IPS DF 4.7 (cell line): ENCODE measurements around the gene SELENOM.
"Not testable (repeated sequence)": the region's sequence is repeated elsewhere in the genome, so short reads cannot be mapped to it uniquely, and the experiment has no call there.

Experiments
- DNase-seq: peaks from one replicate; pipeline ENCODE4 v3.0.0-alpha.2; 2013; ENCODE audit warnings: low spot score; ENCODE audit errors: extremely low read depth

SELENOM gene

DNA sequence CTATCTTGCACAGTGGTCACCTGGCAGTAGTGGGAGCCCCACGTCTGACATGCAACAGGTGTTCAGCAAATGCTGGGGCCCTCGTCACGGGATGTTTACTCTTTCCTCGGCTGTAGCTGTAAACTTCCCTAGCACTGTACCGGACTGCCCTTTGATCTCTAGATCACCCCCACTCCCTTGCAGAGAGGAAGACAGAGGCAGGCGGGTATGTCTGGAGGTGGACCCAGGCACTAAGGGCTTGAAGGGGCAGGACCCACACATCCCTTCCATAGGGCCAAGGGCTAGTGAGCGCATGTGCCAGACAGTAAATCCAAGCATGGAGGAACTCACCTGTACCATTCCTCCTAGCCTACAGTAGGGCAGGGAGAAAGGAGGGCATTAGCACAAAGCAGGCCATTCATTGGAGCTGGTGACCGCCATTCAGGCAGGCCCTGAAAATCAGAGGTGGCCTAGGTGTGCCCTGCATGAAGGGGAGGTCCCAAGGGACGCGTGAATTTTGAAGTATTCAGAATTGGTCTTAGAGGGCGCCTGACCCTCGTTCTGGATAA, 28.2 kb downstream of the SELENOM start:
- no peak for DNase-seq

DNA sequence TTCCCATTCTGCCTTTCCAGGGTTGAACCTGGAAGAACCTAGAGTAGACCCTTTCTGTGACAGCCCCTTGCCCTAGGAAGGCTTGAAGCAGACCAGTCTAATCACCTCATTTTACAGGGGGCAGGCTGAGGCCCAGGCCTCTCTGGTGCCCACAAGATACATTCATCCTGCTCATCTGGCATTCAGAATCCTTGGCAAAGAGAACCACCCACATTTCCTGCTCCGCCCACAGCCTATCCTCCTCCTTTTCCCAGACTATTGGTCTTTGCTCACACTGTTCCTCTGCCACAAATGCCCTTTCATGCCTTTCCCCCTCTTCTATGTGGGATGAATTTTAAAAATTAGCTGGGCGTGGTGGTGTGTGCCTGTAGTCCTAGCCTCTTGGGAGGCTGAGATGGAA, 29.0 kb downstream of the SELENOM start:
- DNase-seq, result not testable (repeated sequence)

DNA sequence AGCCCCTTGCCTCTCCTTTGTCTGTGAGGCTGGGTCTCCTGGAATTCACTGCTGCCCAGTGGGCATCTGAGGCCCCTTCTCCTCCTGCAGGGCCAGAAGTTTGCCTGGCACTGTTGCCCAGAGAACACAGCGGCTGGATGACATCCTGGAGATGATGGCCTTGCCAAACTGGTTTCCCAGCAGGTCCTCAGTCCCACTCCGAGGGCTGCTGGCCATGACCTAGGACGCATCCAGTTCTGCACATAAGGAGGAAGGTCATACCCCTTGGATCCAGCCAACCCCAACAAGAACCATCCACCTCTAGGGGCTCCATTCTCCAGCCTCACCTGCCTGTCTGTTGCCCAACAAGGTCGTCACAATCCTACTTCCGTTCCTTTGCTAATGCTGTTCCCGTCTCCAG, 29.7 kb downstream of the SELENOM start:
- no peak for DNase-seq

- no peak for DNase-seq
Observed at GRCh38 chr22:31075961-31076360, 31.4 kb downstream of the SELENOM start.

DNA sequence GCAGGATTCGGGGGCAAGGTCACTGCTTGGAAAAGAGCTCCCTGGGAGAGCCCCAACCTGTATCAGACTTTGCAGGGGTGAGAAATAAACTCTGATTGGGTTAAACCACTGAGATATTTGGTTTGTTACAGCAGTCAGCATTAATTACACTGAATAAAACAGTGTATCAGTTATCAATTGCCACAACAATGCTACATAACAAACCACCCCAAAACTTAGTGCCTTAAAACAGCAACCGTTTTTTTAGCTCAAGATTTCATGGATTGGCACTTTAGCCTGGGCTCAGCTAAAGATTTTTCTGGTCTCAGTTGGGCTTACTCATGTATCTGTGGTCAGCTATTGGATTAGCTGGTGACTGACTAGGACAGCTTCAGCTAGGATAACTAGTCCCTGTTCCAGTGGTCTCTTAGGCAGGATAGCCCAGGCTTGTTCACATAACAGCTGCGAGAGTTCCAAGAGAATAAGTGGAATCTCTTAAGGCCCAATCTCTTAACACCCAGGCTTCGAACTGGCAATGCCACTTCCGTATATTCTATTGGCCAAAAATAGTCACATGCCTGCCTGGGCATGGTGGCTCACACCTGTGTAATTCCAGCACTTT, 33.7 kb downstream of the SELENOM start:
- not testable (repeated sequence) for DNase-seq

DNA sequence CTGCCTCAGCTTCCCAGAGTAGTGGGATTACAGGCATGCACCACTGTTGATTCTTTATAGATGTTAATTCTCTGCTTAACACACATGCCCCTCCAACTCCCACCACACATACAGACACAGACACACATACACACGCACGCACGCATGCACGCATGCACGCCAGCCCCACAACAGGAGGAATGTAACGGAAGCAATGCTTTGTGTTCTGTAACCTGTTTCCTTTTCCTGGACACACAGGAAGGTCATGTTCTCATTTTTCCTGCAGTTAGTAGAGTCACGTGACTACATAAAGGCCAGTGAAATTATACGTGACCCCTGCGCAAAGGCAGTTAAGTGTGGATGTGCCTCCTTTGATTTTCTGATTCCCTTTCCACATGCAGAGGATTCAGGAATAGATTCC, 34.2 kb downstream of the SELENOM start:
- DNase-seq, result not testable (repeated sequence)

GRCh38 chr22:31069691-31070314, 37.6 kb downstream of the SELENOM start:
- not testable (repeated sequence) for DNase-seq

GRCh38 chr22:31068970-31069369, 38.4 kb downstream of the SELENOM start:
- DNase-seq, result no peak

- DNase-seq, result no peak
Observed at GRCh38 chr22:31064369-31064768, 43.0 kb downstream of the SELENOM start.

GRCh38 chr22:31062566-31063230, 44.7 kb downstream of the SELENOM start:
- DNase-seq, result no peak

GRCh38 chr22:31059663-31060062, 47.7 kb downstream of the SELENOM start:
- DNase-seq, result not testable (repeated sequence)

DNA sequence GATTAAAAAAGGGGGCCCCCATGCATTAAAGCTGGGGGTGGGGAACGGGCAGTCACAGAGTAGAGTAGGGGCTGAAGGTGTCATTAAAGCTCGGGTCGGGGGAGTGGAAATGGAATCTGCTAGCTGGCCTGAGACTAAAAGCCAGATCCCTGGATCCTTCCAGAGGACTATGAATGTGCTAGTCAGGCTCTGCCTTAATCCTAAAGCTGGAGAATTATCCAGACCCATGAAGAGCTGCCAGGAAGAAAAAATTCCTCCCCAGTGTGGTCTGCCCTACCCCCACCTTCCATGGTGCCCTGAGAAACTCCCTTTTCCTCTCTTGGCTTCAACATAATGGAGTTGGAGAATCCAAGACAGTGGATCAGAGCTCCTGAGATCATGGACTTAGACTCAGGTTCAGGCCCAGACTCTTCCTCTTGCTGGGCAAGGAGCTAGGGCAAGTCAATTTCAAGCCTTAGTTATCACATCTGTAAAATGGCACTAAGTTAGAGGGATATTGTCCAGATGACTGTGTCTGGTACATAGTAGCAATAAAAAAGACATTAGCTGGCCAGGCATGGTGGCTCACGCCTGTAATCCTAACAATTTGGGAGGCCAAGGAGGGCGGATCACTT, 50.3 kb downstream of the SELENOM start:
- DNase-seq, result no peak

GRCh38 chr22:31055635-31056159, 51.7 kb downstream of the SELENOM start:
- DNase-seq, result no peak

GRCh38 chr22:31055117-31055634, 52.2 kb downstream of the SELENOM start:
- DNase-seq, result no peak
